Measurements from ENCODE around the gene ECI1. TPM values are rescaled to one million over a fixed set of nuclear protein-coding genes. Genes with fewer than 3 reads are reported as not detected.

ECI1 gene
- total RNA-seq, 4 donors from 2014 or later, result 32.4 to 96.5 (median 49.8) TPM

- TF ChIP-seq CTCF (IDR thresholded peaks at IDR 0.05; ENCODE audit: low read depth), result no peak
Observed at GRCh38 chr16:2195322-2196161, 55.8 kb downstream of the ECI1 start.

GRCh38 chr16:2194852-2195321 lies 56.5 kb downstream of the ECI1 start:
- no peak for TF ChIP-seq CTCF (IDR thresholded peaks at IDR 0.05; ENCODE audit: low read depth)

DNA sequence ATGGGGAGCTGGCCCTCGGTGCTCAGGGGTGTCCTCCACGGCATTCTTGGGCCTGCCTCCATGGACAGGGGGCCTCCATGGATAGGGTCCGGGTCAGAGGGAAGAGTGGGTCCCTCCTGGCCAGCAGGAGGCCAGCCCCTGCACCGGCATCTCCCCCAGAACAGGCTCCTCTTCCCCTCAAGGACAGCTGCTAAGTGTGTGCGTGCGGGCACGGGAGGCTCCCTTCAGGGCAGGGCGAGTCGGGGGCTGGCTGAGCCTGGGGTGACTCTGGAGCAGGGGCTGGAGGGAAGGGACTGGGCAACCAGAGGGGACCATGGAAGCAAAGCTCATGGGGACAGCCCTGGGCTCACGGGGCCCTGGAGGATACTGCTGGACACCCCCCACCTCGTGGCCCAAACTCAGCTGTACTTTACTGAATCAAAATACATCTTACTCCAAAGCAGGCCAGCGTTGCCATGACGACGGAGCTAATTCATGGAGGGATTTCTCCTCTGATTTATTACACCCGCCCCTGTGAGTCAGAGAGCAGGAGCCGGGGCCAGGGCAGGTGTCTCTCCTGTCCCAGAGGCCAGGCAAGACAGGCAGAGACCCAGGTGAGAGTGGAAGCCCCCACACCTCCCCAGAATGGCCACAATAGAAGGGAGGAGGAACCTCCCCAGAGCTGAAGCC lies 57.1 kb downstream of the ECI1 start:
- no peak for TF ChIP-seq CTCF (IDR thresholded peaks at IDR 0.05; ENCODE audit: low read depth)

GRCh38 chr16:2191446-2191706 lies 60.0 kb downstream of the ECI1 start:
- TF ChIP-seq CTCF (IDR thresholded peaks at IDR 0.05; ENCODE audit: low read depth), result no peak

GRCh38 chr16:2190659-2191445 lies 60.5 kb downstream of the ECI1 start:
- no peak for TF ChIP-seq CTCF (IDR thresholded peaks at IDR 0.05; ENCODE audit: low read depth)

- no peak for TF ChIP-seq CTCF (IDR thresholded peaks at IDR 0.05; ENCODE audit: low read depth)
Observed at GRCh38 chr16:2190002-2190658, 61.3 kb downstream of the ECI1 start.

Small RNAs within 50 kb of the gene (small RNA-seq; reads per million reads assigned to genes)
- gene MIR3677 (not detected), gene MIR4717 (not detected)

Other genes with a start within 250 kb of the ECI1 start
- 10 to 100 TPM; 13.9 to 45.0 (median 15.0) TPM for gene ZNF598, start 241.8 kb downstream of the ECI1 start, total RNA-seq
- not detected for gene NPW, start 231.8 kb downstream of the ECI1 start, total RNA-seq
- 100 to 1,000 TPM in 1 of 4 donors, 10 to 100 TPM in 3; 15.1 to 140 (median 48.9) TPM for gene NHERF2, start 224.7 kb downstream of the ECI1 start, total RNA-seq
- gene NTHL1, start 203.8 kb downstream of the ECI1 start, total RNA-seq, result 10 to 100 TPM in 2 of 4 donors, 1 to 10 TPM in 2; 6.5 to 21.7 (median 12.0) TPM
- gene TSC2, start 203.6 kb downstream of the ECI1 start, total RNA-seq, result 100 to 1,000 TPM in 1 of 4 donors, 10 to 100 TPM in 3; 31.1 to 110 (median 50.2) TPM
- gene PKD1, start 115.7 kb downstream of the ECI1 start, total RNA-seq, result 100 to 1,000 TPM in 2 of 4 donors, 10 to 100 TPM in 2; 40.1 to 318 (median 76.1) TPM
- gene RAB26, start 103.0 kb downstream of the ECI1 start, total RNA-seq, result 1 to 10 TPM in 1 of 4 donors, not detected in 3; 3.0 TPM
- 10 to 100 TPM; 19.1 to 45.0 (median 31.1) TPM for gene TRAF7, start 95.8 kb downstream of the ECI1 start, total RNA-seq
- not detected for gene CASKIN1, start 55.0 kb downstream of the ECI1 start, total RNA-seq
- gene MLST8, start 46.1 kb downstream of the ECI1 start, total RNA-seq, result 10 to 100 TPM; 29.3 to 58.8 (median 38.0) TPM
- gene BRICD5, start 40.7 kb downstream of the ECI1 start, total RNA-seq, result 1 to 10 TPM in 3 of 4 donors, under 1 TPM in 1; 0.66 to 6.0 (median 4.1) TPM
- gene PGP, start 36.7 kb downstream of the ECI1 start, total RNA-seq, result 10 to 100 TPM in 3 of 4 donors, 1 to 10 TPM in 1; 7.7 to 21.1 (median 10.3) TPM
- 10 to 100 TPM in 3 of 4 donors, 1 to 10 TPM in 1; 9.6 to 33.2 (median 16.8) TPM for gene E4F1, start 28.0 kb downstream of the ECI1 start, total RNA-seq
- gene DNASE1L2, start 15.1 kb downstream of the ECI1 start, total RNA-seq, result under 1 TPM in 2 of 4 donors, not detected in 2; 0.34 to 0.82 TPM
- 100 to 1,000 TPM in 1 of 4 donors, 10 to 100 TPM in 3; 66.6 to 127 (median 75.3) TPM for gene RNPS1, start 16.5 kb upstream of the ECI1 start, total RNA-seq
- gene ABCA3, start 89.1 kb upstream of the ECI1 start, total RNA-seq, result 10 to 100 TPM in 2 of 4 donors, 1 to 10 TPM in 2; 7.0 to 24.9 (median 9.5) TPM
- gene CCNF, start 177.9 kb upstream of the ECI1 start, total RNA-seq, result 1 to 10 TPM; 1.8 to 5.1 (median 2.0) TPM
- 1 to 10 TPM in 1 of 4 donors, under 1 TPM in 2, not detected in 1; 0.44 to 1.7 (median 0.51) TPM for gene TEDC2, start 208.5 kb upstream of the ECI1 start, total RNA-seq
- not detected for gene NTN3, start 219.7 kb upstream of the ECI1 start, total RNA-seq
- 10 to 100 TPM in 1 of 4 donors, 1 to 10 TPM in 3; 7.0 to 30.1 (median 8.1) TPM for gene TBC1D24, start 223.5 kb upstream of the ECI1 start, total RNA-seq

Measured in subcutaneous adipose tissue (tissue), 4 donors.